Retinal pigment epithelial cell (primary cell): ENCODE results near the gene ZDHHC7.

Experiments used
- DNase-seq: peaks from one replicate; pipeline ENCODE4 v3.0.0-alpha.2; 2010; ENCODE audit warnings: low read depth
- H3K4me3 ChIP-seq: 2 replicates; pipeline ENCODE4 v1.5.1; 2011; ENCODE audit warnings: mild to moderate bottlenecking, low read length, control low read depth, moderate library complexity
- CTCF ChIP-seq: conservative IDR thresholded peaks from 2 replicates; pipeline ENCODE4 v1.5.1; 2011; ENCODE audit warnings: low read depth, low read length, control low read depth, inconsistent platforms

ZDHHC7 gene

GRCh38 chr16:85028685-85029407 is 17.5 kb upstream of the ZDHHC7 start:
- no peak overlapping the region for H3K4me3 ChIP-seq
- DNase-seq: no peak
- TF ChIP-seq CTCF: no peak

GRCh38 chr16:85027958-85028684 is 16.8 kb upstream of the ZDHHC7 start:
- TF ChIP-seq CTCF: peak; percentile 30
- no peak for DNase-seq
- H3K4me3 ChIP-seq: peak overlapping the region; percentile 65

GRCh38 chr16:85027349-85027957 is 16.1 kb upstream of the ZDHHC7 start, which contains the start of gene KIAA0513:
TSS of gene KIAA0513 (plus strand) at chr16:85027795. CDS start at chr16:85067072, 39,277 bp downstream.
- TF ChIP-seq CTCF: peak; percentile 42
- DNase-seq: peak; percentile 56
- H3K4me3 ChIP-seq: peak within 1 kb of the TSS; percentile 80

- TF ChIP-seq CTCF: no peak
- peak overlapping the region; percentile 80 for H3K4me3 ChIP-seq
- DNase-seq: no peak
Measured at GRCh38 chr16:85026703-85027102, 15.4 kb upstream of the ZDHHC7 start.

GRCh38 chr16:85025781-85026653 is 14.7 kb upstream of the ZDHHC7 start:
- DNase-seq: no peak
- TF ChIP-seq CTCF: no peak
- no peak overlapping the region for H3K4me3 ChIP-seq

GRCh38 chr16:85019659-85020245 is 8.4 kb upstream of the ZDHHC7 start:
- TF ChIP-seq CTCF: no peak
- no peak overlapping the region for H3K4me3 ChIP-seq
- DNase-seq: no peak
